ENCODE measurements around the gene TYSND1.
"Not testable (repeated sequence)": the region's sequence is repeated elsewhere in the genome, so short reads cannot be mapped to it uniquely, and the experiment has no call there.

Gene TYSND1

DNA sequence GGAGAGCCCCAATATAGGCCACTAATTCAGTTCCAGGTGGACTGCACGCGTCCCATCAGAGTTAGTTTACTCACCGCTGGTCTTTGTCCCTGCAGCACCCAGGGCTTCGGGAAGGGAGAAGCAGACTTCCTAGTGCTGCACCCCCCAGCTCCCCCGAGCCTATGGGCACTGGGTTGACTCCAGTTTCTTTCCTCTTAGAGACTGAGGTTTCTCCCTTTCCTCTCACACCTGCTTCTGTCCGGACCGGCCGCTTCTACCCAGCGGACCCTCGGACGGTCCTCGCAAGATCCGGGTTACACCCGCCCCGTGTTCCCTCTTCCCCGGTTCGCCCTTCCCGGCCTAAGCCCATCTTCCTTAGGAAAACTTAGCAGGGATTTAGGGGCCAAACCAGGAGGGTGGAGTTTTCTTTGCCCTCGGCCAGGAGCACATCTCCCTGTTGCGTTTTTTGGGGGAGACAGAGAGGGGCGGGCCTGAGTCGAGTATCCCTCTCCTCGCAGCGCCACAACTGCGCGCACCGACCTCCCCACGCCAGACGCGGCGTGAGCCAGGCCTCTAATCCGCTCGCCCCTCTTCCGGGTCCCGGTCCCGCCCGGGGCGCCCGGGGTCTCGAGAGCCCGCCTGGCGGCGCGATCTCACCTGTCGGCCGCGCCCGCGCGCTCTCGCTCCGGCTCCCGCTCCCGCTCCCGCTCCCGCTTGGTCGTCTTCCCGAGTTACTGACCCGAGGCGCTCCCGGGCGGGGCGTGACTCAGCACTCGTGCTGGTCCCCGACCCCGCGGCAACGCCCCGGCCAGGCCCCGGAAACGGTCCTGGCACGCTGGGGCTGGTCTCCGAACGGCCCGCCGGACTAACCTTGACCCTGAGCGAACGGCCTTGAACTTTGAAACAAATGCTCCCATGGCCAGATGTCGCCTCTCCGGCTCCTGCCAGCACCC is 14.1 kb downstream of the TYSND1 start, which contains the start of gene AIFM2:
AIFM2 (minus strand) TSS at position 728 of the 932 bp plus-strand sequence. CDS start 8,741 bp downstream, outside the sequence.
- DNase-seq (ENCODE audit: low read depth in 2 of 2): no peak

DNA sequence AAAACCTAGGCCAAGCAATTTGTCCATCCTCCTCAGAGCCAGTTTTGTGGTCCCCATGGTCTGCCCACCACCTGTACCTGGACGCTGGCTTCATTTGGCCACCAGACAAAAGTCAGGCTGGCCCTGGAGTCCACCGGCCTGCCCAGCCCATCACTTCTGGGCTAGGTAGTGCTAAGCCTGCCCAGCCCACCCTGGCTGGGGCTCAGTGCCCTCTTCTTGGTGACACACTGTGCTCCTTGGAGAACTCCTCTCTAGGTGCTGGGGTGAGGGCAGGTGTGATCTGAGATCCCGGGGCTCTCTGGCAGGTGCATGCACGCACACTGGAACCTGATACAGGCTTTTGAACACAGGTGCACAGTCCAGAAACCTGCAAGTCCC is 15.0 kb downstream of the TYSND1 start:
- DNase-seq (ENCODE audit: low read depth in 2 of 2): no peak

DNA sequence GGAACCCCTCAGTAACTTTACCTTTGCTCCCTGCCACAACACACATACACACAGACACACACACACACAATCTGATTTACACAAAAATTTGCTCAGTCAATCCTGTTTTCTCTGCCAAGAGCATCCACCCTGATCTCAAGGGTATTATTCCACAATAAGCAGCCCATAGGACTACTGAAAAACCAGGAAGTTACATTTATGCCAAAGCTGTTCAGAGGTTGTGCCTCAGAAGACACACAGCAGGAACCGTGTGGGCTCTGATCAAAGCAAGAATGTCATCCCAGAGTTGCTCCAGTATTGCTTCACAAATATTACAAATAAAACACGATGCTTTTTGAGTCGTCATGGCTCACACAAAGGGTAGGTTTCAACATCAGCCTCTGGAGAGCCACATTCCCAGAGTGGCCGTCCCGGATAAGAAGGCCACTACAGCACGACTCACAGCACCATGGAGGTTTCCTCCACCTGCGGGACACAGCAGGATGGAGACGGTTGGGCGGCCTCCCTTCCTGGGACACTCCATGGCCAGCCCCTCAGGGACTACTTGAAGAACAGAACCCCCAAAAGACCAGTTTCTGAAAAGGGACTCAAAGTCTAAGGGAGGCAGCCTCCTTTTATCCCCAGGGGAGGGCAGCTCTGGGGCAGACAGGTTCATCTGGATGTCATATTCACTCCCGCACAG is 15.5 kb downstream of the TYSND1 start:
- DNase-seq (ENCODE audit: low read depth in 2 of 2): no peak

DNA sequence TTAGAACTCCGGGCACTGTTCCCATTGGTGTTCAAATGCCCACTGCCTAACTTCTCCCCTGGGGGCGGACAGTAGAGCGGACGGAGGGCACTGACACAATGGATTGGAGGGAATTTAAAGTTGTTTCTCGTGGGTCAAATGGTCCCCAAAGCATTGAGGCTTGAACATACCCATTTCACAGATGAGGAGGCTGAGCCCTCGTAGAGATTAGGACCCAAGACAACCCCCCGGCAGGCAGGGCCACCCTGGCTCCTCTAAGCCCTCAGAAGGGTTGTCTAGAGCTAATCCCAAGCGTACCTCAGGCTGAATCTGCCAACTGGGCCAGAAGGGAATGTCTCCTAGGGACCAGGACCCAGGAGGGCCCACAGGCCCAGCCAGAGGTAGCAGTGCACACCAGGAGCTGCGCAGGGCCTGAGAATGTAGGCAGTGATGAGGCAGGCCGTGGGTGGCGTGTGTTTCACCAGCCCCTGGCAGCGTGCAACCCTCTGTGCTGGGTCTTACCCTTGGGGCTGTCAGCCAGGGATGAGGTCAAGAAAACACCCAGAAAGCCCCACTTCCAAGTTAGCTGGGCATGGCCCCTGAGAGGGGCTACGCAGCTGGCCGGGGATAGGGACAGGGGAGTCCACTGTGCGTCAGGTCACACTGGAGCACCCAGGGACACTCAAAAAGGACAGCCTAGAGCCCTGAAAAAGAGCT is 19.7 kb downstream of the TYSND1 start:
- DNase-seq (ENCODE audit: low read depth in 2 of 2): no peak

DNA sequence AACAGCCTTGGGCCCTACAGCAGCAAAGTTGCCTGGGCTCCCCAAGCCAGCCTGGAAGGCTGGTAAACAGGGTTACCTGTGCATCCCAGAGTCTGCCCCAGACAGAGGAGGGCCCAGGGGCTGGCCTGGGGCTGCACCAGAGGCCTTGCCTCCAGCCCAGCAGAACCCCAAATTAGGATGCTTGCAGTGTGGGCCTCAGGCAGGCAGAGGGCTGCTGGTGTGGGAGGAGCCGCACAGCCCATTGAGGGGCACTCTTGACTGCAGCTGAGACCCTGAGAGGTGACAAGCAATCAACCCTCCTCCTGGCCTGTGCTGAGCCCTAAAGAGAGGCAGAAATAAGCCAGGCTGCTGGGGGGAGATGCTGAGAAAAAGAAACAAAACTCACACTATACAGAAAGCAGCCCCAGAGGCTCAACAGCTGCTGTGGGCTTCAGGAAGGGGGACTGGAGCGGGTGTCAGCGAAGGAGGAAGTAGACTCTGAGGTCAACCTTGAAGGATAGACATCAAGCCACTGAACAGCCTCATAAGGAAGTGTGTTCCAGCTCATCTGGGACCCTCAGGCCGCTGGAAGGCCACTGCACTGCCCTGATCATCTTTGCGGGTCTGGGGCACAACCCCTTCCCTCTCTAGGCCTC is 20.5 kb downstream of the TYSND1 start:
- no peak for DNase-seq (ENCODE audit: low read depth in 2 of 2)

DNA sequence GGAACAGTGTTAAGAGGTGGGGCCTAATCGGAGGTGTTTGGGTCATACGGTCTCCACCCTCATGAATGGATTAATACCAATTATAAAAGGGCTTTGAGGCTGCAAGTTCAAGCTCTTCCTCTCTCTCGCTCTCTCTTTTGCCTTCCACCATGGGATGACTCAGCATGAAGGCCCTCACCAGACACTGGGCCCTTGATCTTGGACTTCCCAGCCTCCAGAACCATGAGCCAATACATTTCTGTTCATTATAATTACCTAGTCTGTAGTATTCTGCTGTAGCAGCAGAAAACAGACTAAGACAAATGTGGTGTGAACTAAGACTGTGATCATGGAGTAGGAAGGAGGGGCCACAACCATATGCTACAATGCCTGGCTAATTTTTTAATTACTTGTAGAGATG is 21.6 kb downstream of the TYSND1 start:
- no peak for DNase-seq (ENCODE audit: low read depth in 2 of 2)

DNA sequence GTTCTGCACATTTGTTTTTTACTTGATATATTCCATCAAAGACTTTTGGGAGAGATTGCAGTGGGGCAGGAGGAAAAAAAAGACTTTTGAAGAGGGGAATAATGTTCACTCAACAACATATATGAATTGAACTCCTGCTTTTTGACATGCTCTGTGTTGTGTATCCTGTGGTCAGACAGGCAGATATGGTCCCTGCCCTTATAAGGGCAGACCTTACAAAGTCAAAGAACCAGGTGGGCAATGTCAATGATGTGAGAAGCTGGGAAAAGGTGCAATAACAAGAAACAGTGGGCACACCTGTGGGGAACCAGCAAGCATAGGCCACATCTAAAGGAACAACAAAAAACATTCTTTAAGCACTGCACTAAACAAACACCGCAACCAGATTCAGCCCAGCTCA is 22.1 kb downstream of the TYSND1 start:
- DNase-seq (ENCODE audit: low read depth in 2 of 2): no peak

DNA sequence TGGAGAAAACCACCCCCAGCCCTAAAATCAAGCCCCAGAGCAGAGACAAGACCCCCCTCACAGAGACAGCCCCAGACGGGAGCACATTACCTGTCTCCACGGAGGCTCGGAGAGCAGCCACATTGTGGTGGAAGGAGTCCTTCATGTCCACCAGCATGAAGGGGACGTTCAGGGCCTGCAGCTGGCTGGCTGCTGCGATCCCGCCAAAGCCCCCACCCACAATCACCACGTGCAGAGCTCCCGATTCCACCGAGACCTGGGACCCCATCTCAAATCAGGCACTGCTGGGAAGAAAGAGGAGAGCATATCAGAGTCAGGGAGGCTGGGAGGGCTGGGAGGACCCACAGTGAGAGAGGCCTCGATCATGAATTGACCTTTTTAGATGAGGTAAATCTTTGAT is 22.7 kb downstream of the TYSND1 start:
- DNase-seq (ENCODE audit: low read depth in 2 of 2): no peak

DNA sequence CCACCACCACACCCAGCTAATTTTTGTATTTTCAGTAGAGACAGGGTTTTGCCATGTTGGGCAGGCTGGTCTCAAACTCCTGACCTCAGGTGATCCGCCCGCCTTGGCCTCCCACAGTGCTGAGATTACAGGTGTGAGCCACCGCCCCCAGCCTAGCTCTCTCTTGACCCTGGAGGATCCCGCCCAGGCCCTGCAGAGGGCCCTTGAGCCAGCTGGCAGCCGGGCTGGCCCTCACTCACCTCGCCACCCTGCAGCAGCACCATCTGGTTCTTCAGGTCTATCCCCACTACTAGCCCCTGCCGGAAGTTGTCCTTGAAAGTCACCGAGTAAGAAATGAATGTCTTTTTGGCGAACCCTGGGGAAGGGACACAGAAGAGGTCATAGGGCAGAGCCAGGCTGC is 23.3 kb downstream of the TYSND1 start:
- not testable (repeated sequence) for DNase-seq (ENCODE audit: low read depth in 2 of 2)

DNA sequence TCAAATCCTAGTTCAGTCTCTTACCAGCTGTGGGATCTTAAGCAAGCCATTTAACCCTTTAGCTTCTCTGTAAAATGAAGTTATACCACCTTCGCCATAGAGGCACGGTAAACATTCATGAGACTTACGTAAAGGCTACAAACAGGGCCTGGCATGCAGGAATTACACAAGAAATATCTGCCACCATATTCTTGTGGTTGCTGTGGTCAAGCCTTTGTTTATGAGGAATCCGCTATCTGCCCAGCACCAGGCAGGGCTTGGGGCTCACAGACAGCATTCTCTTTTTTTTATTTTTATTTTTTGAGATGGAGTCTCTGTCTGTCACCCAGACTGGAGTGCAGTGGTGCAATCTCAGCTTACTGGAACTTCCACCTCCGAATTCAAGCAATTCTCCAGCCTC is 23.8 kb downstream of the TYSND1 start:
- DNase-seq (ENCODE audit: low read depth in 2 of 2): no peak

DNA sequence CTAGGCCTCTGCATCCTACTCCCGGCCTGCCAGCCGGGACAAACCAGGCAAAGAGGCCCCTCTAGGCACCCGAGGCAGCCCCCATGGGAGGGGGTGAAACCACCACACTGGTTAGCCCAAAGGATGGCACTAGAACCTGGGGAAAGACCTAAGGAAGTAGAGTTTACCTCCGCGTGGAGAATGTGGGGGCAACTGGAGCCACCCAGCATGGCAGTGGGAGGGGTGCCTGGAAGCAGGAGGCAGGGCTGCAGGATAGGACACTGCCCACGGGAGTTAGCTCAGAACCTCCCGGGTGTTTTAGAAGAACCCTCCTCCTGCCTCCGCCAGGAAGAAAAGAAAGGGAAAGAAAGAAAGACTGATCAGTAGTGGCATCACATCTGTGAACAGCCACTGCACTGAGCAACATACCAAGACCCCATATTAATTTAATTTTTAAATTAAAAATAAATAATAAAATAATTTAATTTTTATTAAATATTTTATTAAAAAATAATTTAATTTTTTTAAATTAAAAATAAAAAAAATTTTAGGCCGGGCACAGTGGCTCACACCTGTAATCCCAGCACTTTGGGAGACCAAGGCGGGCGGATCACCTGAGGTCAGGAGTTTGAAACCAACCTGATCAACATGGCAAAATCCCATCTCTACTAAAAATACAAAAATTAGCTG is 25.1 kb downstream of the TYSND1 start:
- DNase-seq (ENCODE audit: low read depth in 2 of 2): no peak

DNA sequence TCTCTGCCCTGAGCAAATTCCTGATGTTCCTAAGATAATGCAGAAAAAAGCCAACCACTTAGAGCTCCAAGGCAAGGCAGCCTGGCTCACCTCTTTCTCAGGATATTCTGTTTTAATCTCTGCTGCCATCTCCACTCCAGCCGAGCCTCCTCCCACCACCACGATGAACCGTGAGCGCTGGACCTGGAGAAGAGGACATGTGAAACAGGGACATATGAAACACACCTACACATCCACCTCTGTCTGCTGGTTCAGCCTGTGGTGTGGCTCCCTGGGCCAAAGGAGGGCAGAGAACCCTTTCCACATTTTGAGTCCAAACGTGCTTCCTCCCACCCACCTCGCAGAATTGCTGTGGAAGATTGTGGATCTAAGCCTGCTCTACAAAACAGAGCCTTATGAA is 26.1 kb downstream of the TYSND1 start:
- no peak for DNase-seq (ENCODE audit: low read depth in 2 of 2)

DNA sequence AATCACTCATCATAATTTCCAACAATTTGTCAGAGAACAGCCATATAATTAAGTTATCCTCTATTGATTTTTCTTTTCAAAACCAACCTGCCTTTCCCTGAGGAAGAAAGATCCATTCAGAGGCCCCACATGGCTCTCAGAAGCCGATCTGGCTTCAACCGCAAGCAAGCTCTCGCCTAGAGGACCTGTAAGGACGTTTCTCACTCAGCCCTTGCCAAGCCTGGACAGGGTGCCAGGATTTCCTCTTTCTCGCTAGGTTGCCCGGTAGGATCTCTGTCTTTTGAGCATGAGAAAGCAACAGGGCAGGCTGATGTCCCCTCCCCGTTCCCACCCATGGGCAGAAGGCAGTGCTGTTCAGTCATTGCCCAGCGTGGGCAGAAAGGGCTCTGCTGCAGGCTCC is 26.9 kb downstream of the TYSND1 start:
- no peak for DNase-seq (ENCODE audit: low read depth in 2 of 2)

DNA sequence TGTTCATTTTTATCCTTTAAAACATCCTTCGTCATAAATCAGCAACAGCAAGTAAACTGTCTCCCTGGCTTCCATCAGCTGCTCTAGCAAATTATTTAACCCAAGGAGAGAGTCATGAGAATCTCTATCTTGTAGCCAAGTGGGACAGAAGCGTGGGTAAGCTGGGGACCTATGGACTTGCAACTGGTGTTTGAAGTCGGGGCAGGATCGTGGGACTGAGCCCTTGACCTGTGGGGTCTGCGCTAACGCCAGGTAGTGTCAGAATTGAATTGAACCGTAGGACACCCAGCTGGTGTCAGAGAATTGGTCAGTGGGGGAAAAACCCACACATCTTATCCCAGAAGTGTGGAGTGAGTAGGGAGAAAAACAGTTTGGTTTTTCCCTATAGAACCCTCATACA is 27.3 kb downstream of the TYSND1 start:
- DNase-seq (ENCODE audit: low read depth in 2 of 2): no peak

DNA sequence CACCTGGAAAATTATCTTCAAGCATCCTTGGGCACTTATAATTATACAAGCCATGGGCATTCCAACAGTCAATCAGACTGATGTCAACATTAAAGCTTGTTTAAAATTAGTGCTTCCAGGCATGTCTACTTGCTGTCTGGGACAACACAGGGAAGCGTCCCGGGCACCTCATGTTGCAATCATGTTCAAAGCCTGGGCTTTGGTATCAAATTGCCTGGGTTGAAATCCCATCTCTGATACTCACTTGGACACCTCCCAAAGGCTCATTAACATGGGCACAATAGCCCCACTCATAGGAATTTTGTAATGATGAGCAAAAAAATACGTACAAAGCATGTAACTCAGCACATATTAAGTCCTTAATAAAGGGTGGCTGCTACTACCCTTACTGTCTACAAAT is 28.3 kb downstream of the TYSND1 start:
- DNase-seq (ENCODE audit: low read depth in 2 of 2): no peak

DNA sequence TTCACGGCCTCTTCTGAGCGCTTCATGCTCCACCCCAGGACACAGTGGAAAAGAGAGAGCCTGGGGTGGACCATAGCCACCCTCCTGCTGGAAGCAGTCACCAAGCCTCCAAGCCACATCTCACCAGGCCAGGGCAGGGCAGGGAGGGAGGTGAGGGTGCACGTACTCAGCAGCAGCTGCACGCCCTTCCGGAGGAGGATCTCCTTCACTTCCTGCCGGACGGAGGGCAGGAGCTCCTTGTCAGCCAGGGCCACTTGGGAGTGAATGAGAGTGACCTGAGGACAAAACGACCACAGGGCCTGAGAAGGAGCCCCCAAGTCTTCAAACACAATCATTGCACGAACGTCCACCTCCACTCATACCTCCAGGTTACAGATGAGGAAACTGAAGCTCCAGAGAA is 28.9 kb downstream of the TYSND1 start:
- DNase-seq (ENCODE audit: low read depth in 2 of 2): no peak

DNA sequence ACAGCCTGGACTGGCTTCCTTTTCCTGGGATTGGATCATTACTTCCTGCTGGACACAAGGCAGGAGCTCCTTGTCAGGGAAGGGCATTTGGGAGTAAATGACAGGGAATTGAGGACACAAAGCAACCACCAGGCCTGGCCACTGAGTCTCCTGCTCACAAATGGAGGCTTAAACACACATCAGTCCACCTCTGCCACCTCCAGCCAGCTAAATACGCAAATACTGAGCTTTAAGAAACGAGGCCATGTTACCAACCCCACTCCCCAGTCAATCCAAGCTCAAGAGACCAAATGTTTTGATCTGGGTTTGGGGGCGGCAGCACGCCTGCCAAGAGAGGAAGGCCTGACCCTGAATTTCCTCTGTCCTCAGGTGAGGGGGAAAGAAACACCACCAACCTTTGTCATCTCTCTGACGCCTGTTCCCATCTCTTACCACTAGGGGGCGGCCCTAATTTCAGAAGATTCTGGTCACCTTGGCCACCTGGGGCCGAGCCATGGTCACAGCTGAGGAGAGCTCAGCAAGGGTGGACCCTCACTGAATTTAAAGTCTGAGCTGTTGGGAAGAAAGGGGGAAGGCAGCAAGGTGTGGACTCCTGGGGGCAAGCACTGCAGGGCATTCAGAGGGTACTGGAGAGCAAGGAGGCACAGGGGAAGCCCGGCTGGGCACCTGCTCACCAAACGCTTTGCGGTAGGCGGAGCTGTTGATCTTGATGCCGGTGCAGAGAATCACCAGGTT is 30.4 kb downstream of the TYSND1 start:
- no peak for DNase-seq (ENCODE audit: low read depth in 2 of 2)

DNA sequence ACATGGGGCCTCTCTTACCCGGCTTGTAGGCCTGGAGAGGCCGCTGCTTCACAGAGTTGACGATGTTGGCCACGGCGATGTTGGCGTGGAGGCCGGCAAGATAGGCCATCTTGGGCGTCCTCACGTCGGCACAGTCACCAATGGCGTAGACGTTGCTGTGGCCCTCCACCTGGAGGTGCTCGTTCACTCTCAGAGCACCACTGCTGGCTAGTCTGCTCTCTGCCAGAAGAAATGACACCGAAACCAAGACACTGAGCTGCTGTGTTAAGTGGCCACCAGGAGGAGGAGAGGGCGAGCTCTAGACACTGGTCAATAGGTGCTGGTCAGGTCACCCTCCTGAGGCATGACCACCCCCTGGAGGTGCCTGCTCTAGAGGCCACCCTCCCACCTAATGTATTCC is 31.6 kb downstream of the TYSND1 start:
- no peak for DNase-seq (ENCODE audit: low read depth in 2 of 2)

DNA sequence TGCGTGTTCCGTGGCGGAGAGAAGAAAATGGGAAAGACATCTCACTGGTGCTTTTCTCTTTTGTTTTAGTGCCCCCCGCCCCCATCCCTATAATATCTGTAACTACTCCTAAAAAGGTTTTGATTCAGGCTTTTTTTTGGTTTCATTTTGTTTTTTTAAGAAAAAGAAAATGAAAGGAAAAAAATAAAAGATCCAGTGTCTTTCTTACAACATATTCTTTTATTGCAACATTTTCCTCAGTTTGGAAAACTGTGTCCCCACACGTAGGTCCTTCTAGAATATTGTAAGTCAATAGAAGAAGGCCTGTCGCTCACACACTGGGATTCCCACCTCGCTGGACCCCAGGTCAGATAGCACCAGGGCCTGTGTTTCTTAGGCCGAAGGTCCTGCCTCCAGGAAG is 34.4 kb downstream of the TYSND1 start:
- DNase-seq (ENCODE audit: low read depth in 2 of 2): no peak

DNA sequence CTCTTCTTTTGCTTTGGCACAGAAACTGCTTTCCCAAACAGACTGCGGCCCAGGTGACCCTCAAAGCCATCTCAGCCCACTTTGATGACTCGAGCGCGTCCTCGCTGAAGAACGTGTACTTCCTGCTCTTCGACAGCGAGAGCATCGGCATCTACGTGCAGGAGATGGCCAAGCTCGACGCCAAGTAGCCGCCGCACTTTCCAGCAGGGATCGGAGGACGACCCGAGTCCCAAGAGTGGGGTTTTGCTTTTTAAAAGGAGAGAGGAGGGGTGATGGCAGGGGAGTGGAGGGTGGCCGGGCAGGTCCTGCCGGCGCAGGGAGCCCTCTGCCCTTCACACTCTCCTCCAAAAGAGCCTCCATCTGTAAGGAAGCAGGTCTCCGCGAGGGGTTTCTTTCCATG is 35.0 kb downstream of the TYSND1 start:
- DNase-seq (ENCODE audit: low read depth in 2 of 2): no peak
